ENCODE measurements around the gene NFIC.

Gene NFIC

GRCh38 chr19:3469638-3470499 is 103.5 kb downstream of the NFIC start:
- Histone ChIP-seq H3K27me3 (ENCODE audit: insufficient read depth, low read length) (peaks cover 43% of the 10 kb centered on the region), H3K9ac (ENCODE audit: low read depth, low read length) (no peak overlapping the region), H3K4me1 (ENCODE audit: insufficient read depth, low read length) (no peaks in the 10 kb centered on the region), H3K36me3 (ENCODE audit: insufficient read depth, low read length) (no peaks in the 10 kb centered on the region), H3K27ac (ENCODE audit: low read depth, low read length) (no peak overlapping the region), H3K9me3 (ENCODE audit: insufficient read depth, low read depth, low read length) (peaks cover 2% of the 10 kb centered on the region; the same call in 1 of the 2 replicates), H3K4me3 (ENCODE audit: low read length) (no peak overlapping the region)
- 61% methylated on average over 14 of the region's 14 CpGs for WGBS

GRCh38 chr19:3470500-3471128 is 104.2 kb downstream of the NFIC start:
- peaks cover 35% of the 10 kb centered on the region for H3K27me3 ChIP-seq (ENCODE audit: insufficient read depth, low read length)
- no peak overlapping the region for H3K27ac ChIP-seq (ENCODE audit: low read depth, low read length)
- no peak overlapping the region for H3K4me3 ChIP-seq (ENCODE audit: low read length)
- H3K9ac ChIP-seq (ENCODE audit: low read depth, low read length): no peak overlapping the region
- 74% methylated on average over 11 of the region's 11 CpGs for WGBS
- peaks cover 2% of the 10 kb centered on the region; the same call in 1 of the 2 replicates for H3K9me3 ChIP-seq (ENCODE audit: insufficient read depth, low read depth, low read length)
- no peaks in the 10 kb centered on the region for H3K4me1 ChIP-seq (ENCODE audit: insufficient read depth, low read length)
- H3K36me3 ChIP-seq (ENCODE audit: insufficient read depth, low read length): no peaks in the 10 kb centered on the region

- no peak overlapping the region for H3K4me3 ChIP-seq (ENCODE audit: low read length)
- H3K4me1 ChIP-seq (ENCODE audit: insufficient read depth, low read length): no peaks in the 10 kb centered on the region
- H3K9ac ChIP-seq (ENCODE audit: low read depth, low read length): no peak overlapping the region
- H3K27me3 ChIP-seq (ENCODE audit: insufficient read depth, low read length): peaks cover 22% of the 10 kb centered on the region
- WGBS: 48% methylated on average over 21 of the region's 24 CpGs
- H3K9me3 ChIP-seq (ENCODE audit: insufficient read depth, low read depth, low read length): peaks cover 2% of the 10 kb centered on the region; the same call in 1 of the 2 replicates
- no peaks in the 10 kb centered on the region for H3K36me3 ChIP-seq (ENCODE audit: insufficient read depth, low read length)
- H3K27ac ChIP-seq (ENCODE audit: low read depth, low read length): no peak overlapping the region
These were observed 105.7 kb downstream of the NFIC start for GRCh38 chr19:3471954-3472655.

GRCh38 chr19:3474010-3474409 is 107.6 kb downstream of the NFIC start:
- Histone ChIP-seq H3K4me3 (ENCODE audit: low read length) (no peak overlapping the region), H3K36me3 (ENCODE audit: insufficient read depth, low read length) (no peaks in the 10 kb centered on the region), H3K9me3 (ENCODE audit: insufficient read depth, low read depth, low read length) (no peaks in the 10 kb centered on the region), H3K27ac (ENCODE audit: low read depth, low read length) (no peak overlapping the region), H3K4me1 (ENCODE audit: insufficient read depth, low read length) (no peaks in the 10 kb centered on the region), H3K9ac (ENCODE audit: low read depth, low read length) (no peak overlapping the region), H3K27me3 (ENCODE audit: insufficient read depth, low read length) (peaks cover 26% of the 10 kb centered on the region)
- 82% methylated on average over 8 of the region's 8 CpGs for WGBS

GRCh38 chr19:3474614-3475013 is 108.2 kb downstream of the NFIC start:
- Histone ChIP-seq H3K9me3 (ENCODE audit: insufficient read depth, low read depth, low read length) (no peaks in the 10 kb centered on the region), H3K4me1 (ENCODE audit: insufficient read depth, low read length) (no peaks in the 10 kb centered on the region), H3K27me3 (ENCODE audit: insufficient read depth, low read length) (peaks cover 20% of the 10 kb centered on the region), H3K36me3 (ENCODE audit: insufficient read depth, low read length) (no peaks in the 10 kb centered on the region), H3K4me3 (ENCODE audit: low read length) (no peak overlapping the region), H3K9ac (ENCODE audit: low read depth, low read length) (no peak overlapping the region), H3K27ac (ENCODE audit: low read depth, low read length) (no peak overlapping the region)
- 87% methylated on average over 2 of the region's 2 CpGs for WGBS

- Histone ChIP-seq H3K4me1 (ENCODE audit: insufficient read depth, low read length) (no peaks in the 10 kb centered on the region), H3K36me3 (ENCODE audit: insufficient read depth, low read length) (no peaks in the 10 kb centered on the region), H3K4me3 (ENCODE audit: low read length) (no peak overlapping the region), H3K27me3 (ENCODE audit: insufficient read depth, low read length) (peaks cover 12% of the 10 kb centered on the region), H3K9me3 (ENCODE audit: insufficient read depth, low read depth, low read length) (no peaks in the 10 kb centered on the region), H3K9ac (ENCODE audit: low read depth, low read length) (no peak overlapping the region), H3K27ac (ENCODE audit: low read depth, low read length) (no peak overlapping the region)
- 76% methylated on average over 4 of the region's 4 CpGs for WGBS
These were observed 109.1 kb downstream of the NFIC start for GRCh38 chr19:3475449-3475848.

- 83% methylated on average over 2 of the region's 2 CpGs for WGBS
- Histone ChIP-seq H3K27ac (ENCODE audit: low read depth, low read length) (no peak overlapping the region), H3K4me3 (ENCODE audit: low read length) (no peak overlapping the region), H3K4me1 (ENCODE audit: insufficient read depth, low read length) (no peaks in the 10 kb centered on the region), H3K9ac (ENCODE audit: low read depth, low read length) (no peak overlapping the region), H3K36me3 (ENCODE audit: insufficient read depth, low read length) (no peaks in the 10 kb centered on the region), H3K9me3 (ENCODE audit: insufficient read depth, low read depth, low read length) (no peaks in the 10 kb centered on the region), H3K27me3 (ENCODE audit: insufficient read depth, low read length) (peaks cover 5% of the 10 kb centered on the region)
These were observed 110.4 kb downstream of the NFIC start for GRCh38 chr19:3476830-3477229.

GRCh38 chr19:3477506-3477905 is 111.1 kb downstream of the NFIC start:
- Histone ChIP-seq H3K9me3 (ENCODE audit: insufficient read depth, low read depth, low read length) (no peaks in the 10 kb centered on the region), H3K27ac (ENCODE audit: low read depth, low read length) (no peak overlapping the region), H3K4me1 (ENCODE audit: insufficient read depth, low read length) (no peaks in the 10 kb centered on the region), H3K27me3 (ENCODE audit: insufficient read depth, low read length) (peaks cover 5% of the 10 kb centered on the region; the same call in 1 of the 2 replicates), H3K36me3 (ENCODE audit: insufficient read depth, low read length) (no peaks in the 10 kb centered on the region), H3K9ac (ENCODE audit: low read depth, low read length) (no peak overlapping the region), H3K4me3 (ENCODE audit: low read length) (no peak overlapping the region)

GRCh38 chr19:3477951-3478350 is 111.6 kb downstream of the NFIC start:
- Histone ChIP-seq H3K36me3 (ENCODE audit: insufficient read depth, low read length) (no peaks in the 10 kb centered on the region), H3K4me3 (ENCODE audit: low read length) (no peak overlapping the region; the same call in 1 of the 2 replicates), H3K4me1 (ENCODE audit: insufficient read depth, low read length) (no peaks in the 10 kb centered on the region), H3K27ac (ENCODE audit: low read depth, low read length) (no peak overlapping the region), H3K9me3 (ENCODE audit: insufficient read depth, low read depth, low read length) (no peaks in the 10 kb centered on the region), H3K9ac (ENCODE audit: low read depth, low read length) (no peak overlapping the region), H3K27me3 (ENCODE audit: insufficient read depth, low read length) (peaks cover 5% of the 10 kb centered on the region; the same call in 1 of the 2 replicates)
- WGBS: 96% methylated on average over 2 of the region's 2 CpGs

GRCh38 chr19:3478409-3479176 is 112.2 kb downstream of the NFIC start:
- peaks cover 5% of the 10 kb centered on the region; the same call in 1 of the 2 replicates for H3K27me3 ChIP-seq (ENCODE audit: insufficient read depth, low read length)
- no peak overlapping the region for H3K9ac ChIP-seq (ENCODE audit: low read depth, low read length)
- WGBS: 51% methylated on average over 26 of the region's 27 CpGs
- H3K4me3 ChIP-seq (ENCODE audit: low read length): peak overlapping the region; percentile 37
- H3K27ac ChIP-seq (ENCODE audit: low read depth, low read length): no peak overlapping the region
- no peaks in the 10 kb centered on the region for H3K36me3 ChIP-seq (ENCODE audit: insufficient read depth, low read length)
- no peaks in the 10 kb centered on the region for H3K4me1 ChIP-seq (ENCODE audit: insufficient read depth, low read length)
- H3K9me3 ChIP-seq (ENCODE audit: insufficient read depth, low read depth, low read length): no peaks in the 10 kb centered on the region
